ENCODE results near the gene P4HA2. TPM values are rescaled to one million over a fixed set of nuclear protein-coding genes. Genes with fewer than 3 reads are reported as not detected.

Gene P4HA2
- polyA plus RNA-seq, 1 of the 3 experiments (the other 2 are of a cell fraction) = 67.2 TPM

- TF ChIP-seq IRF3 (IDR thresholded peaks at IDR 0.05; ENCODE audit: low read depth, low read length) (no peak), SIN3A (IDR thresholded peaks at IDR 0.05; ENCODE audit: borderline replicate concordance, low read depth, low read length) (no peak)
Observed at GRCh38 chr5:132256086-132256782, 28.6 kb upstream of the P4HA2 start (continued).

- Histone ChIP-seq H3F3A (replicated peaks; ENCODE audit: insufficient read depth) (peaks cover 6% of the 10 kb centered on the region), H3K4me2 (no peak overlapping the region), H3K36me3 (replicated peaks in 1 of 2; ENCODE audit: control insufficient read depth in 1 of 2, insufficient read depth in 2 of 2, low read length in 1 of 2) (no peaks in the 10 kb centered on the region), H3K27ac (ENCODE audit: low read depth in 2 of 2, low read length in 1 of 2) (no peak overlapping the region), H3K9me2 (no peaks in the 10 kb centered on the region), H4K20me1 (ENCODE audit: insufficient read depth) (no peaks in the 10 kb centered on the region), H3K9me3 (no peaks in the 10 kb centered on the region), H3K9ac (no peak overlapping the region), H3K79me2 (ENCODE audit: insufficient read depth) (peaks cover 13% of the 10 kb centered on the region; the same call in 1 of the 2 replicates), H3K27me3 (ENCODE audit: insufficient read depth) (no peaks in the 10 kb centered on the region), H3K4me1 (ENCODE audit: control insufficient read depth in 1 of 2, insufficient read depth in 2 of 2, low read depth in 1 of 2, low read length in 1 of 2) (peaks cover 12 to 25% of the 10 kb centered on the region in 2 experiments; a peak in 3 of 4 replicates), H2AFZ (ENCODE audit: low read depth) (no peak overlapping the region), H3K4me3 (ENCODE audit: low read depth in 2 of 2, low read length in 1 of 2) (no peak overlapping the region)
- TF ChIP-seq RAD21 (IDR thresholded peaks at IDR 0.05; ENCODE audit: low read length) (no peak), ZBTB33 (IDR thresholded peaks at IDR 0.05; ENCODE audit: borderline replicate concordance, low read depth) (no peak), CHD2 (IDR thresholded peaks at IDR 0.05; ENCODE audit: low read length, partially characterized antibody) (no peak), RCOR1 (IDR thresholded peaks at IDR 0.05; ENCODE audit: low read length) (no peak), RXRA (IDR thresholded peaks at IDR 0.05; ENCODE audit: borderline replicate concordance, low read depth) (no peak), YY1 (IDR thresholded peaks at IDR 0.05; ENCODE audit: low read depth) (no peak), EP300 (IDR thresholded peaks at IDR 0.05; ENCODE audit: borderline replicate concordance in 1 of 2, low read depth in 1 of 2, low read length in 1 of 2) (no peak), RFX5 (IDR thresholded peaks at IDR 0.05; ENCODE audit: low read length) (no peak), FOXM1 (IDR thresholded peaks at IDR 0.05; ENCODE audit: low read depth) (no peak), ELF1 (IDR thresholded peaks at IDR 0.05) (no peak)
- TF ChIP-seq, protein P1, sequence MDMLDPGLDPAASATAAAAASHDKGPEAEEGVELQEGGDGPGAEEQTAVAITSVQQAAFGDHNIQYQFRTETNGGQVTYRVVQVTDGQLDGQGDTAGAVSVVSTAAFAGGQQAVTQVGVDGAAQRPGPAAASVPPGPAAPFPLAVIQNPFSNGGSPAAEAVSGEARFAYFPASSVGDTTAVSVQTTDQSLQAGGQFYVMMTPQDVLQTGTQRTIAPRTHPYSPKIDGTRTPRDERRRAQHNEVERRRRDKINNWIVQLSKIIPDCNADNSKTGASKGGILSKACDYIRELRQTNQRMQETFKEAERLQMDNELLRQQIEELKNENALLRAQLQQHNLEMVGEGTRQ (IDR thresholded peaks at IDR 0.05; ENCODE audit: borderline replicate concordance, low read depth, low read length) = no peak
- CTCF ChIA-PET = interaction anchor here (0.7 to 2.5 kb wide), 2 partner anchors 16 to 40 kb away, joined by 3 to 17 read pairs; partner anchors contain the start of gene SLC22A4
- WGBS (ENCODE audit: low lambda C conversion rate) = 76% methylated on average over 3 of the region's 7 CpGs
- POLR2A ChIA-PET = no interaction called here
- no peak for DNase-seq
Observed at GRCh38 chr5:132254321-132254977, 26.8 kb upstream of the P4HA2 start.

Data from SK-N-SH (cell line).